ENCODE results near the gene DPP9.

DNA sequence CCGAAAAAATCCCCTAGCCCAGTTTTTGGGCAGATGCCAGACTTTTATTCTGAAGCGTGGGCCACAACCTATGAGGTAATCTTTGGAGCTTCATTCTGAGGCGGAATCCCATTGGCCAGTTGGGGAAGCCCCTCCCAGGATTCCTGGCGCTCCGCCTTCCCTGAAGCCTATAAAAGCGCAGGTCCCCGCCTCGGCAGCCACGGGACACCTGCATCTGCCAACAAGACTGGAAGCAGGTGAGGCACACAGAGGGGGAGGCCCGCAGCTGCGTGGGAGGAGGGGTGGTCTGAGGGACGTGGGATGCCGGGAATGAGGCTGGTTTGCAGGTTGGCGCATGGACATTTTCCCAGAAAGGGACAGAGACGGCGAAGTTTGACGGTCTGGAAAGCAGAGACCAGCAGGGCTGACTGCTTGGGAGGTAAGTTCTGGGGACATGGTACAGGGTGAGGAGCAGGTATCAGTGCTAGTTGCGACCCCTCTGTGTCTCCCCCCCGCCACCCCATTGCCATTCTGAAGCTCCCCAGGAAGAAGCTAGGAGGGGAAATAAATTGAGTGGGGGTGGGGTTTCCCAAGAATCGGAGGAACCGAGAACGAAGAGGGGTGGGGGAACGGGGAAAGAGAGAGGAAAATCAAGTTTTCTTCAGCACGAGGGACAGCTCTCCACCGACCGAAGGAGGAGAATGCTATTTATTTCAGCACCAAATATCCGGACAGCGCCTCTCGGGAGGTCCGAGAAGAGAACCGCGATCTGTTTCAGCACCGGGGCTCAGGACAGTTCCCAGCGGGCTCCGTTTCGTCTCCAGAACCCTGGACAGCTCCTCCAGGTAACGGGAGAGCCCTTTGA is 45.5 kb upstream of the DPP9 start:
- TF ChIP-seq, protein P1, sequence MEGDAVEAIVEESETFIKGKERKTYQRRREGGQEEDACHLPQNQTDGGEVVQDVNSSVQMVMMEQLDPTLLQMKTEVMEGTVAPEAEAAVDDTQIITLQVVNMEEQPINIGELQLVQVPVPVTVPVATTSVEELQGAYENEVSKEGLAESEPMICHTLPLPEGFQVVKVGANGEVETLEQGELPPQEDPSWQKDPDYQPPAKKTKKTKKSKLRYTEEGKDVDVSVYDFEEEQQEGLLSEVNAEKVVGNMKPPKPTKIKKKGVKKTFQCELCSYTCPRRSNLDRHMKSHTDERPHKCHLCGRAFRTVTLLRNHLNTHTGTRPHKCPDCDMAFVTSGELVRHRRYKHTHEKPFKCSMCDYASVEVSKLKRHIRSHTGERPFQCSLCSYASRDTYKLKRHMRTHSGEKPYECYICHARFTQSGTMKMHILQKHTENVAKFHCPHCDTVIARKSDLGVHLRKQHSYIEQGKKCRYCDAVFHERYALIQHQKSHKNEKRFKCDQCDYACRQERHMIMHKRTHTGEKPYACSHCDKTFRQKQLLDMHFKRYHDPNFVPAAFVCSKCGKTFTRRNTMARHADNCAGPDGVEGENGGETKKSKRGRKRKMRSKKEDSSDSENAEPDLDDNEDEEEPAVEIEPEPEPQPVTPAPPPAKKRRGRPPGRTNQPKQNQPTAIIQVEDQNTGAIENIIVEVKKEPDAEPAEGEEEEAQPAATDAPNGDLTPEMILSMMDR (IDR thresholded peaks at IDR 0.05) = no peak
- TF ChIP-seq ZFX (IDR thresholded peaks at IDR 0.05; ENCODE audit: borderline replicate concordance) = no peak
